NCI-H446 treated with DMSO at 0.1 percent for 48 hours (cell line): ENCODE measurements around the gene ANKRD11.
"Not testable (repeated sequence)": the region's sequence is repeated elsewhere in the genome, so short reads cannot be mapped to it uniquely, and the experiment has no call there.

Source experiments
- DNase-seq: peaks from one replicate; lab custom pipeline; 2025; lab: John Stamatoyannopoulos, UW

The ANKRD11 gene

DNA sequence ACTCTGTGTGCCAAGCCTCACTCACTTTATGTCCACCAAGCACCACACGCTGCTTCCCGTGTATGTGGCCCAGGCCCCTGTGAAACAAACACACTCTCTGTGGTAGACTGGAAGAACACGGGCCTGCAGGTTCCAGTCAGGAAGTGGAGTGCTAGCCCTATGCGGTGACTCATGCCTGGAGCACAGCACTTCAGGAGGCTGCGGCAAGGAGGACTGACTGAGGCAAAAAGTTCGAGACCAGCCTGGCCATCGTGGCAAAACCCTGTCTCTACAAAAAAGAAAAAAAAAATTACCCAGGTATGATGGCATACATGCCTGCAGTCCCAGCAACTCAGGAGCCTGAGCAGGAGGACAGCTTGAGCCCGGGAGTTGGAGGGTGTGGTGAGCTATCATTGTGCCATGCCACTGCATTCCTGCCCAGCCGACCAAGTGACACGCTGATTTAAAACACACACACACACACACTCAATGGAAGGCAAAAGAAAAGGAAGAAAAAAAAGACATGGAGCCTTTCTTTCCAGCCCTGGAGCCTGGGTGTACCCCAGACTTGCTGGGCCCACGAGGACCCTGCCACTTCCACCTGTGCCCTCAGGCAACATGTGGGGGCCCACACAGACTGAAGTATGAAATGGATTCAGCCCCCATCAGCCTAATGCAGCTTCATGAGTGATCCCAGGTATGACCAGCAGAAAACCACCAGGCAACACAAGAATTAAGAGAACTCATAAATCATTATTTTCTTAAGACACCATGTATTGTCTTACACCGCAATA, 126.6 kb downstream of the ANKRD11 start:
- no peak for DNase-seq

DNA sequence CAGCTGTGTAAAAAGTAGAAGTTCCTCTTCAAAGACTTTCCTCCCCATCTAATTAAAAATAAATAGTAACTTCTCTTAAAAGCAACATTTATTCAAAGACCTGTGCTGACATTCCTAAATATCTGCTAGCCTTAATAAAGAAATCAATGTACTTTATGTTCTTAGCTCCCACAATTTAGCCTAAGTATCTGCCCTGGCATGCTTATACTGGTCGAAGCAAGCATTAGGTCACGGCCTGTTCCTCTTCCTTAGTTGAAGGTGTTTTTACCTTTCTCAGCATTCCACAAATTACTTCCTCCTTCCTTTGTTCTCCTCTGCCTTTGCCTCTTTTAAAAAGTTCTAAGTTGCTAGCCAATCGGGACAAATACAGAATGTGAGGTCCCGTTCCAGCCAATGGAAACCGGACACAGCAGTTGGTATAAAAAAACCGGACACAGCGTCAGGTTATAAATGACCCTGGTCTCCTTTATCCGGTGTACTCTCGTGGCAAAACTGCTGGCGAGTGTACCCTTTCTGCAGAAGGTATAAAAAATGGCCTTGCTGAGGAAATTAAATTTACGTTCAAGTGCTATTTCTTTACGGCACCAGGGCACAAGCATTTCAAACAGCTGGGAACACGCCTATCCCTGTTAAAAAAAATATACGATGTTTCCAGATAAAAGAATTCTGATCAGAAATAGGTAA, 127.7 kb downstream of the ANKRD11 start:
- not testable (repeated sequence) for DNase-seq

DNA sequence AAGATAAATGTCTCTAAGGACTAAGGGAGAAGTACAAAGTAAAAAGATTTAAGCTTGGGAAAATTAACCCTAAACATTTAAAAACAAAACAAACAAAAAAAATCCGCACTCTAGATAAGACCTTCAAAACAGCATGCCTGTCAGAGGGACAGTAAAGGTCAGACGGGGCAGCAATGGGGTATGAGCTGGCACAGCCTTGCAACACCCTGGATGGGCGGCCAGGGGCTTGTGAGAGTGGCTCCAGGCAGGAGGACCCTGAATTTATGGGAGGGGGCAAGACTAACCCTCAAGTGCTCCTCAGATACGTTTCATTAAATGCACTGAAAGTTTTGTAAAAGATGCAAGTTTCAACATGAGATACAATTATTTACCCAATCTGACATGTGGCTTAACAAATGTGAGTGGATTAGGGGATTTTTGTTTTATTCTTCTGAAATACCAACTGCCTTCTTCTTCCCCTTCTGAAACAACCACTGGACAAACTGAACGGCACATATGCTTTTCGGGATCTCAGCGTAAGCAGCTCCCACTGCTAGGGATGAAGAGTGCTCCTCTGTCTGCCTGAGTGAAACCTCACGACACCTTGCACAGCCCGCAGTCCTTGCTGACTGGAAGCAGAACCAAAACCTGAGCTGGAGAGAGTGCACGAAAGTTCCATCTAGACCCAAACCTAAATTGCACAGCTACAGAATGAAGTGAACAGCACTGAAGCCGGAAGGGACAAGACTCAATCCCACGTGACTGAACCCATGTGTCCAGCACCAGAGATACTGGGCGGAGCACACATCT, 128.4 kb downstream of the ANKRD11 start:
- DNase-seq, result no peak

DNA sequence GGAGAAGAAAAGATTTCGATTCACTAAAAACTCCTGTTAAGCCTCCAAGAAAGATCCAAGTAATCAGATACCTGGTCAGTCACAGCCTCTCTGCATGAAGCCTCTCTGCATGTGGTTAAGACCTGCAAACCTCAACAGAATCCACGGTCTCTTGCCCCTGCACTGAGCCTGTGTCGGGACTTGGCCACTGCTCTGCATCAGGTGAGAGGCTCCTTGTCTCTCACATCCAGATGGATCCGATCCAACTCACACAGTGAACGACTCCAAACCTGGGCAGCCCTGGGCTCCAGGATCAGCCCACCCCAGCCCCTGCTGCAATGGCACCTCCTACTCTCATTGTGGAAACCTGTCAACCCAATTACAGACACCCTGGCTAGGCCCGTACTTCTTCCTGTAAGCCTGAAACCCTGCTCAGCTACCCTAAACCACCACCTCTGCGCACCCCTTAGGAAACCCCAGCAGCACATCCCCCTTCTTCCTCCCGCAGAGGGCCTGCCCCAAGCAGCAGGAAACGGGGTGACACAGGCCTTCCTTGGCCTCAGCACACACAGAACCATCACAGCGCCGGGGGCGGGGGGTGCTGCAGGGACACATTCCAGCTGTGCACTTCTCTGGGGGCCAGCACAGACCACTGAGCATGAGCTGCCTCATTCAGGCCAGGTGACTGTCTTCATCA, 129.5 kb downstream of the ANKRD11 start:
- no peak for DNase-seq

DNA sequence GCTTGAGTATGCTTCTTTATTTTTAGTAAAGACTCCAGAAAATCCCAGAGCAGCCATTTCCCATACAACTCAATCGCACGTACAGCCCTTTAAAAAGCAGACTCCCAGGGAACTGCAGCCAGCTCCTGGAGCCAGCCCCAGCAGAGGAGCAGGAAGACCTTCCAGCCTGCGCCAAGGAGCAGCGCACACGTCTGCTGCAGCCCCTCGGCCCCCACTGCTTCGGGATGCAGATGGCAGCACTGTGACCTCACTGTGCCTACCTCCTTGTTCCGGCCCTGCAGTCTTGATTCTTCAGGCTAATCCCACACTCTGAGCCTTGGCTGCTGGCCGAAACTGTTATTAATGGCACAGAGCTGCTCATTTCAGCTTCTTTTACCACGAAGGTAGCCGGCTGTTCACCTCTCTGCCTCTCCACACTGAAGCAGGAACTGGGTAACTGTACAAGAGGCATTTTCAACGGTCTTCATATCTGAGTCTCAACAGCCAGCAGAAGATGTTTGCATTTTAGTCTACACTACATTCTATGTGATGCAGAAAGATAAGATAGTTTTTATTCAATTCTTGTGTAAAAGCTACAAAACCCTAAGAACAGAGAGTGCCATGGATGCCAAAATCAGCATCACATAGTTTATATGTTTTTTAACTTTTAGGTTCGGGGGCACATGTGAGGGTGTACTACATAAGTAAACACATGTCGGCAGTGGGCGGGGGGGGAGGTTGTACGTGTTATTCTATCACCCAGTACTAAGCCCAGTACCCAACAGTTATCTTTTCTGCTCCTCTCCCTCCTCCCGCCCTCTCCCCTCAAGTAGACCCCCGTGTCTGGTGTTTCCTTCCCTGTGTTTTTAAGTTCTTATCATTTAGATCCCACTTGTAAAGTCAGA, 130.9 kb downstream of the ANKRD11 start:
- peak; percentile 81 for DNase-seq

DNA sequence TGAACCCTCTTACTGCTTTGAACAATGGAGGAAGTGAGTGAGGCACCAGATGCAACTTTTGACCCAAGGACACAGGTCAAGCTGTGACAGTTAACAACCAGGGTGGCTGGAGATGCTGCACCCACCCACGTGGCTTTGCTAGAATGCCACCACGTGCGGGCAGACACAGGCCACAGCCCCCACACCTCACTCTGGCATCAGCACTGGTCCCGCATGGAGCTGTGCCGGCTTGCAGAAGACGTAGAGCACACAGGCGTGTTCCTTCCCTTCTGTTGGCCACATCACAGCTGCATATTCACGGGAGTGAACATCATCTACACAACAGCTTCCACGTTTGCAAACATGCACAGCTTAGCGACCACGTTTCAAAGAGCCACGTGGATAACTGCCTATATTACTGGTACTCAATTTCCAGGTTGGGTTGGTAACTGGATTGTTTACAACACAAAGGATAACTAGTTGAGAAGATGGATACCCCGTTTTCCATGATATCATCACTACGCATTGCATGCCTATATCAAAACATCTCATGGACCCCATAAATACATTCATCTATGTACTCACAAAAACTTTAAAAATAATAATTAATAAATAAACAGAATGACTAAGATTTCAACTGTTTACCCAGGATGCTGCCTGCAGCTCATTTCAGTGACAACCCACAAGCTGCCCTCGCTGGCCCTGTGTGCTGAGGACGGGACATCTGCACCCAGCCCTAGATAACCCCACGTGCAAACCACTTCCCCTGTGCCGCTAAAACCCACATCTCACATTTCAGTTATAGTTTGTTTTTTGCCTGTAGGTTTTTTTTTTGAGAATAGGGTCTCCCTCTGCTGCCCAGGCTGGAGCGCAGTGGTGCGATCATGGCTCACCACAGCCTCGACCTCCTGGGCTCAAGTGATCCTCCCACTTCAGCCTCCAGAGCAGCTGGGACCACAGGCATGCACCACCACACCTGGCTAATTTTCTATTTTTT, 132.0 kb downstream of the ANKRD11 start:
- DNase-seq, result no peak

DNA sequence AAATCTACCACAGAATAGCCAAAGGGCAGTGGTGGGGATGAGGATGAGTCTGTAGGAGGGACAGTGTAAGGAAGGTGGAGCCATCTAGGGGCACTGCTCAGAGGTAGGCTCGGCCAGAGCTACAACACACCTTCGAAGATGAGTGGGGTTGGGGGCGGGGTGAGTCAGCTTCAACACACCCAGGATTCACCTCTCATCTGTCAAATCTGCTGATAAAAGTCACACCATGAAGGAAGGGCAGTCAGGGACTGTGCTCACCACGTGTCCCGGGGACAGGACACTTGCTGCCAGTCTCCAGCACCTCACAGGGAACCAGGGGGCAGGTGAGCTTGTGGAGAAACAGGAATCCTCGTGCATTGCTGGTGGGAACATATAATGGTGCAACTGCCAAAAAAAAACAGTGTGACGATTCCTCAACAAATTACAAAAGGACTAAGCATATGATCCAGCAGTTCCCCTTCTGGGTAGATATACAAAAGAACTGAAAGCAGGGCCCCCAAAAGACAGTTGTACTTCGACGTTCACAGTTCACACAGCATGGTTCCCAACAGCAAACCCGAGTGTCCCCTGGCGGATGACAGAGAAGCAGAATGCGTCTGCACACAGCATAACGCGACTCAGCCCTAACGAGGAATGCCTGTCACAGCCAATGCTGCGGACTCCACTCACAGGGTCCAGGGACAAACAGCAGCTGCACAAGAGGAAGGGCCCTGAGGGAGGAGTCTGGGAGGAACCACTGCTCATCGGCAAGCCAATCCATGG, 133.1 kb downstream of the ANKRD11 start:
- no peak for DNase-seq

DNA sequence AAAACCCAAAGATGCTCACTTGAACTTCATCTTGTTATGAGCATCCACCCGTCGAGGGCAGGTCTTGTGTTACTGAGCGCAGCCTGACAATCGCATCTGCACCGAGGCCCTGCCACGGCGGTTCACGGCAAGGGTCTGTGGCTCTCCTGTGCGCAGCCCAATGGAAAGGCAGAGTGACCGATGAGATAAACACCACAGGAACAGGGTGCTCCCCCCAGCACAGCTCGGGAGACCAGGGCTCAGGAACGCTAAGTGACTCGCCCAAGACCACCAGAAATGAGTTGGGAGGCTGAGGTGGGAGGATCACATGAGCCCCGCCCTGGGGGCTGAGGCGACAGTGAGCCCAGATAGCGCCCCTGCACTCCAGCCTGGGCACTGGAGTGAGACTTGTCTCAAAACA, 134.7 kb downstream of the ANKRD11 start:
- no peak for DNase-seq

DNA sequence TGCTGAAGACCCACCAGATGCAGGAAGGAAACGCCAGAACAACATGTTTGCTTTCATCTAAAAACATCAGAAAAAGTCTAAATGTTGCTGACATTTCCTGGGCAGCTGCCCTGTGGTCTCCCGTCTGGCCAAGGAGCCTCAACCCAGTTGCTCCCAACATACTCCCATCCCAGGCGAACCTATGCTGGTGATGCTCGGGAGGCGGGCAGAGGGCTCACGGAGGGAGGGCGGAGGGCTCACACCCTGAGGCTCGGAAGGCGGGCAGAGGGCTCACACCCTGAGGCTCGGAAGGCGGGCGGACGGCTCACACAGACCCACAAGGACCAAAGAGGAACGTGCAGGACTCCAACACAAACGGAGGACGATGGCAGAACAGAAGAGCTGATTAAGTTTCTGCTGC, 135.4 kb downstream of the ANKRD11 start:
- no peak for DNase-seq

DNA sequence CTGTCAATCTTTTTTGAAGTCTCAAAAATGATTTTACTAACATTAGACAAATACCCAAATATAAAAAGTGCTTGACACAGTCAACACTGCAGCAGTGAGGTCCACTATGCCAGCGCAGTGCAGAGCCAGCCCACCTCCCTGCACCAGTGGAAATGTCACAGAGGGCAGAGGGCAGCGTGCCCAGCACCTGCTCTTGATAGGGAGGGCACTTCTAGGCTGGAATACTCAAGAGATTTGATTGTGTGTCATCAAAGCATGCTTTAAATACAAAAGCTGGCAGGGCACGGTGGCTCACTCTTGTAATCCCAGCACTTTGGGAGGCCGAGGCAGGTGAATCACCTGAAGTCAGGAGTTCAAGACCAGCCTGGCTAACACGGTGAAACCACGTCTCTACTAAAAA, 136.0 kb downstream of the ANKRD11 start:
- DNase-seq, result no peak

DNA sequence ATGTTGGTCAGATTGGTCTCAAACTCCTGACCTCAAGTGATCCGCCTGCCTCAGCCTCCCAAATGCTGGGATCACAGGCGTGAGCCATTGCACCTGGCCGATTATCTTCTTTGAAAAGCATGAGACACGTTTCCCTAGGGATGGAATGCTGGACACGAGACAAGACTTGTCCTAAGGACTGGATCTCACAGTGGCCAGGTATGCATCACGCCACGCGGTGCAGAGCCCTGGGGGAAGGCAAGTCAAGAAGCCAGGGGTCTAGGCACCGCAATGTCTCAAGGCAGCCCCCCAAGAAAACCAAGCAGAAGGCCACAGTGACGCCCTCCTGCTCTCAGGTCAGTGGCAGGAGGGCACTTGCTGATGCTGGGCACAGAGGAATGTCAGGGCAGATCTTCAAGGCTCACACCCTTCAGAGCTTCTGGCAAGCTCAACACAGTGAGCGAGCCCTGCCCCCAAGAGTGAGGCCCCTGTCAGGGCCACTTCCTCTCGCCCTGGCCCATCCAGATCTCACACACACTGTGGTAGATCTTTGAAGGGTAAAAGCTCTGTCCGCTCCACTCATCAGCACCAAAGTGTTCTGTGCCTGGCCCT, 138.2 kb downstream of the ANKRD11 start:
- DNase-seq, result no peak

DNA sequence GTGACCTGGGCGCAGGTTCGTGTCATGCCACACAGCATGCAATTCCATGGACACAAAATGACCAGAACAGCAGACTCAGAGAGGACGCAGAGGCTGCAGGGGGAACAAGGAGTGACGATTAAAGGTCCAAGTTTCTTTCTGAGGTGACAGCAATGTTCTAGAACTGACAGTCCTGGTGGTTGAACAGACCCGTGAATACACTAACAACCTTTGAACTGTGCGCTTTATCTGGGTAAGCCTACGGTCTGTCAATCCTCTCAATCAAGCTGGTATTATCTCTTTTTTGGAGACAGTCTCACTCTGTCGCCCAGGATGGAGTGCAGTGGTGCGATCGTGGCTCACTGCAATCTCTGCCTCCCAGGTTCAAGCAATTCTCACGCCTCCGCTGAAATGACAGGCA, 138.7 kb downstream of the ANKRD11 start:
- DNase-seq, result no peak

DNA sequence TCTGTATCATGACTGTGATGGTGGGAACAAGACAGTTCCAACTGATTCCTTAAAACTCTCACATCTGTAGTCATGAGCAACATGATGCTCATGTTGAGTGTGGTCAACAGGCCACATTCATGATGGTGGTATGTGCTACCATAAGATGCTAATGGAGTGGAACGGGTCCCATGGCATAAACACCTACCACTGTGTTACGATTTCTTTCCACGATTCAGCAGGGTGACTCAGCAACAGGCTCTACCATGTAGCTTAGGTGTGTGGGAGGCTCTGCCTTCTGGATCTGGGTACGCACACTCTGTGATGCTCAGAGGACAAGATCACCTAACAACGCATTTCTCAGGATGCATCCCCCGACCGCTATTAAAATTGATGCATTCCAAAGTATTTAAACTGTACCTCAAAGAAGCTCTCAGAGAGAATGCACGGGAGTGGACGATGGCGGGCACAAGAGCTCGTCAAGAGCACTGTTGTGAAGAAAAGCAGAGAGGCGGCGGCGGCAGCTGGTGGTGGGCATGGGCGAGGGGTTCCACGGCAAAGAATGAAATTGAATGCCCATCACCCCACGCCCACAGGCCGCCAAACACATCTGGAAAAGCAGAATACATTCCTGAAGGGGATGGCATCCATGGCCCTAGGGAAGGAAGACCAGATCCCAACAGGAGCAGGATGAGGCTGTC, 139.5 kb downstream of the ANKRD11 start:
- DNase-seq, result no peak

DNA sequence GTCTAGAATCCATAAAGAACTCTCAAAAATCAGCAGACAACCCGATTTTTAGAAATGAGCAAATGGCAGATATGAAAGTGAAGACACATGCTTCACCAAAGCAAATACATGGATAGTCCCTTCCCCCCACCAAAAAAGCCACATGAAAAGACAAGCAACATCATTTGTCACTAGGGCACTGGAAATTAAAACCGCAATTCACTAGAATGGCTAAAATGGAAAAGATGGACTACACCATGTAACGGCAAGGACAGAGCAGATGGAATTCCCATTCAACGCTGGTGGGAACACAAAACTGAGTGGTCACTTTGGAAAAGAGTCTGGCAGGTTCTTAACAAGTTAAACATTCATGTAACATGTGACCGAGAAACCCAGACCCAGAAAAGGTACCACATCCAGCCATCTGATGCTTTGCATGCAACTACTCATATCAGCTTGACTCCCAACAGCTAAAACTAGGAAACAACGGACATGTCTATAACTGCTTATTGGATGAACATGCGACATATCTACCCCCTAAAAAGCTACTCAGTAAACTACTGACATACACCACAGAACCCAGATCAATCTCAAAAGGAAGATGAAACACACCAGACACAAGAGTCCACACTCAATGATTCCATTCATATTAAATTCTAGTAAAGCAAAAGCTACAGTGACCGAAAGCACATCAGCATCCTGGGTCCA, 140.3 kb downstream of the ANKRD11 start:
- no peak for DNase-seq

DNA sequence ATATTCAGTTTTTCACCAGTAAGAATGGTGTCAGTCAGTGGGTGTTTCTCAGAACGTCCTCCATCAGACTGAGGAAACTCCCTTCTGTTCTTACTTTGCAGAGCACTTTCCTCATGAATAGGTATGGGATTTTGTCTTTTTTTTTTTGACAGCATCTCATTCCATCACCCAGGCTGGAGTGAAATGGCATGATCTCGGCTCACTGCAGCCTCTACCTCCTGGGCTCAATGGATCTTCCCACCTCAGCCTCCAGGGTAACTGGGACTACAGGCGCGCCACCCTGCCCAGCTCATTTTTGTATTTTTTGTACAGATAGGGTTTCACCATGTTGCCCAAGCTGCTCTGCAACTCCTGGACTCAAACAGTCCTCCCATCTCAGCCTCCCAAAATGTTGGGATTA, 142.6 kb downstream of the ANKRD11 start:
- no peak for DNase-seq

DNA sequence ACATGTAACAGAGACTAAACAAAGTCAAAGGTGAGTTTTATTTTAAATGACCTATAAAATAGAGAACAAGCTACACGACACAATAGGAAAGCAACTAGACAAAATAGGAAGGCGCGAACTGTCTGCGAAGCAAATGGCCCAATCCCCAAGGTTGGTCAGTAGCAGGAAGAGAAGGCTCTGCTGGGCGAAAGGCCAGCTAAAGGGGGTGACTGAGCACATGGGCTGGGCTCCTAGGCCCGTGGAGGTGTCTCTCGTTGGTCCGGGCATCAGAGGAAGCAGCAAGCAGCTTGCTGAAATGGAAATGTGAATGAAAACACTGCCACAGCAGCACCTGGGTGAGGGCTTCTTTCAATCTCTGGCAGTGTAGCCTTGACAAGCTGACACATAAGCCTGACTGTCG, 143.5 kb downstream of the ANKRD11 start:
- no peak for DNase-seq

DNA sequence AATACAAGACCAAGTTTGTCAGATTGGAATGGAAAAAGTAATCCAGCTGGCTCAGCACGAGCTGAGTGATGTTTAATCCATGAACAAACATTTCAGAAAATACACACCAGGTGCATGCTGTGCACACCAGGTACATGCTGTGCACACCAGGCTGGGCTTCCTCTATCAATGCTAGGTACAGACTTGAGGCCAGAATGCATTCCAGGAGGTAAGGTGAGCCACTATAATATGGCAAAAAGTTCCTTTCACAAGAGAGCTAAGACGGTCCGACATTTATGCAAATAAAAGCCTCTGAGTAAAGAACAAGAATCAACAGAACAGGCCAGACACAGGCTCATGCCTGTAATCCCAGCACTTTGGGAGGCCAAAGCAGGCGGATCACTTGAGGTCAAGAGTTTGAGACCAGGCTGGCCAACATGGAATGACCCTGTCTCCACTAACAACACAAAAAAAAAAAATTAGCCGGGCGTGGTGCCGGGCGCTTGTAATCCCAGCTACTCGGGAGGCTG, 144.7 kb downstream of the ANKRD11 start:
- DNase-seq, result no peak
